Prostate gland (tissue), 2 donors: ENCODE data around the gene SLC13A3.

Experiments
- CTCF ChIP-seq, 4 experiments: fragments of 200-600 bp in 2 of 4; fragments of 450-650 bp in 2 of 4; sonication (generic) in 2 of 4; IDR thresholded peaks; 1 replicate in 3 of 4; 2 replicates in 1 of 4; pipeline ENCODE4 v1.5.1; 2016 to 2019; ENCODE audit warnings: antibody characterized with exemption in 4 of 4, mild to moderate bottlenecking in 2 of 4, moderate library complexity in 2 of 4
- POLR2A ChIP-seq: fragments of 450-650 bp; IDR thresholded peaks from one replicate; pipeline ENCODE4 v1.6.1; 2016; ENCODE audit warnings: antibody characterized with exemption, mild to moderate bottlenecking
- POLR2AphosphoS5 ChIP-seq: sonication (generic); formaldehyde crosslinking; IDR thresholded peaks from one replicate; pipeline ENCODE4 v1.6.1; 2017; ENCODE audit warnings: antibody characterized with exemption

- TF ChIP-seq POLR2A: no peak
- no peak for TF ChIP-seq CTCF (IDR thresholded peaks at IDR 0.05)
- no peak for TF ChIP-seq POLR2AphosphoS5
These were observed 49.6 kb downstream of the SLC13A3 start for GRCh38 chr20:46601603-46602122.
